ENCODE data around the gene MGAT4D.

DNA sequence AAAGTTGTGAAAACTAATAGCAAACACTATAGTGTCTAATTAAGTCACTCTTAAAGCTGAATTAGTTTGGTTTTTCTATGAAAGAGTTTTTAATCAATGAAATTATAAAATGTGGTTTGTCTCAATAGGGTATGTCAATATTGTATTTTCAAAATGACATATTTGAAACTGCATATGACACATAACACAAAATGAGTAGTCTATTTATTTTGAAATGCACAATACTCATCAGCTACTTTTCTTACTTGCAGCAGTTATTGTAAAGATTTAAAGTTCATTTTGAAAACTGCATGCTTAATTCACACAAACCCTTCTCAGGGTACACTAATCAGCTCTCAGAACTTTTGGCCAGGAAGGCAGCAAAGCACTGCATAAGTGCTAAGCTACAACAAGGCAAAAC is 91.8 kb downstream of the MGAT4D start:
- TF ChIP-seq, protein P1, sequence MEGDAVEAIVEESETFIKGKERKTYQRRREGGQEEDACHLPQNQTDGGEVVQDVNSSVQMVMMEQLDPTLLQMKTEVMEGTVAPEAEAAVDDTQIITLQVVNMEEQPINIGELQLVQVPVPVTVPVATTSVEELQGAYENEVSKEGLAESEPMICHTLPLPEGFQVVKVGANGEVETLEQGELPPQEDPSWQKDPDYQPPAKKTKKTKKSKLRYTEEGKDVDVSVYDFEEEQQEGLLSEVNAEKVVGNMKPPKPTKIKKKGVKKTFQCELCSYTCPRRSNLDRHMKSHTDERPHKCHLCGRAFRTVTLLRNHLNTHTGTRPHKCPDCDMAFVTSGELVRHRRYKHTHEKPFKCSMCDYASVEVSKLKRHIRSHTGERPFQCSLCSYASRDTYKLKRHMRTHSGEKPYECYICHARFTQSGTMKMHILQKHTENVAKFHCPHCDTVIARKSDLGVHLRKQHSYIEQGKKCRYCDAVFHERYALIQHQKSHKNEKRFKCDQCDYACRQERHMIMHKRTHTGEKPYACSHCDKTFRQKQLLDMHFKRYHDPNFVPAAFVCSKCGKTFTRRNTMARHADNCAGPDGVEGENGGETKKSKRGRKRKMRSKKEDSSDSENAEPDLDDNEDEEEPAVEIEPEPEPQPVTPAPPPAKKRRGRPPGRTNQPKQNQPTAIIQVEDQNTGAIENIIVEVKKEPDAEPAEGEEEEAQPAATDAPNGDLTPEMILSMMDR (IDR thresholded peaks at IDR 0.05; ENCODE audit: low read length): no peak
- no peak for TF ChIP-seq EZH2 (IDR thresholded peaks at IDR 0.05; ENCODE audit: borderline replicate concordance, low read length)
